GM19238 (cell line): ENCODE data around the gene TSC22D3.
"Not testable (repeated sequence)": the region's sequence is repeated elsewhere in the genome, so short reads cannot be mapped to it uniquely, and the experiment has no call there.

Experiments
- DNase-seq: peaks from one replicate; pipeline ENCODE4 v3.0.0; 2011; ENCODE audit warnings: low spot score; ENCODE audit not compliant: insufficient read length

The TSC22D3 gene

GRCh38 chrX:107775734-107776511 is at the start of gene TSC22D3:
Gene TSC22D3, minus strand, starts transcription at chrX:107775787. Its CDS starts 368 bp downstream, at chrX:107775419.
- DNase-seq, result peak; percentile 40

DNA sequence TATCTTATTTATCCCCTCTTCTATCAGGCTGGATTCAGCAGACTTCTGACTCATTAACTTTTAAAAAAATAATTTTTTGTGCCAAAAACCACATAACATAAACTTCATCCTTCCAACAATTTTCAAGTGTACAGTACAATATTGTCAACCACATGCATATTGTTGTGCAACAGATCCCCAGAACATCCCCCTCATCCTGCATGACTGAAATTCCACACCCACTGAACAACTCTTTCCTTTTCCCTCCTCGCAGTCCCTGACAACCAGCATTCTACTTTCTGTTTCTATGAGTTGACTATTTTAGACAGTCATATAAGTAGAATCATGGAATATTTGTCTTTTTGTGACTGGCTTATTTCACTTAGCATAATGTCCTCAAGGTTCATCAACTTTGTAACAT is 47.9 kb upstream of the TSC22D3 start:
- no peak for DNase-seq

DNA sequence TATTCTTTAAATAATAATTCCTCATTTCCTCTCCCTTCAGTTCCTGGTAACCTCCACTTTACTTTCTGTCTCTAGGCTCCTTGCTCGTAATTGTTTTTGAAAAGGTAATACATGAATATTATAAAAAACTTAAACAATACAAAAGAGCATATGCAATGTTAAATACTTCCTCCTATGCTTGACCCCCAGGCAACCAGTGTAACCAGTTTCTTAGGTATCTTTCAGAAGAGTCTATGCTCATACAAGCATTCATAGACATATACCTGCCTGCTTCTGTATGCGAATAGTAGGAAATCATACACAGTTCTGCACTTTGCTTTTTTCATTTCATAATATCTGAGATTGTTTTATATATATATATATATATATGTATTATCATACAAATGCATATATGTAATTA is 47.5 kb upstream of the TSC22D3 start:
- no peak for DNase-seq

DNA sequence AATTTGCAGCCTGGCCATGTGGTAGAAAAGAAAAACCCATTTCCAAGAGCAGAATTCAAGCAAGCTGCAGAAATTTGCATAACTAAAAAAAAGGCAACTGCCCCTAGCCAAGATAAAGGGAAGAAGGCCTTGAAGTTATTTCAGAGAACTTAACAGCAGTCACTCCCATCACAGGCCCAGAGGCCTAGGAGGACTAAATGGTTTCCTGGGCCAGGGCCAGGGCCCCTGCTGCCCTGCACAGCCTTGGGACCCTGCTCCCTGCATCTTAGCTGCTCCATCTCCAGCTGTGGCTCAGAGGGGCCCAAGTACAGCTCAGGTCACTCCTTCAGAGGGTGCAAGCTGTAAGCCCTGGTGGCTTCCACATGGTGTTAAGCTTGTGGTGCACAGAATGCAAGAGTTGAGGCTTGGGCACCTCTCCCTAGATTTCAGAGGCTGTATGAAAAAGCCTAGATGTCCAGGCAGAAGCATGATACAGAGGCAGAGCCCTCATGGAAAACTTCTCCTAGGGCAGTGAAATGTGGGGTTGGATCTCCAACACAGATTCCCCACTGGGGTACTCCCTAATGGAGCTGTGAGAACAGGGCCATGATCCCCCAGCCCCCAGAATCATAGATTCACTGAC is 43.4 kb upstream of the TSC22D3 start:
- no peak for DNase-seq

DNA sequence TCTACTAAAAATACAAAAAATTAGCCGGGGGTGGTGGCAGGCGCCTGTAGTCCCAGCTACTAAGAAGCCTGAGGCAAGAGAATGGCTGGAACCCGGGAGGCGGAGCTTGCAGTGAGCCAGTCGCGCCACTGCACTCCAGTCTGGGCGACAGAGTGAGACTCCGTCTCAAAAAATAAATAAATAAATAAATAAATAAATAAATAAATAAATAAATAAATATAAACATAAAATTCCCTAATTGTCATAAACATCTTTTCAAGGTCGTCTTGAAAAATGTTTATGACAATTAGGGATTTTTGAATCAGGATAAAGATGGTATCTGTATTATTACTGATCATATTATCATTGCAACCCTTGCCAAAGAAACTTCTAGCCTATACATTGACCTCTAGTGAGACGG is 34.5 kb upstream of the TSC22D3 start:
- not testable (repeated sequence) for DNase-seq

DNA sequence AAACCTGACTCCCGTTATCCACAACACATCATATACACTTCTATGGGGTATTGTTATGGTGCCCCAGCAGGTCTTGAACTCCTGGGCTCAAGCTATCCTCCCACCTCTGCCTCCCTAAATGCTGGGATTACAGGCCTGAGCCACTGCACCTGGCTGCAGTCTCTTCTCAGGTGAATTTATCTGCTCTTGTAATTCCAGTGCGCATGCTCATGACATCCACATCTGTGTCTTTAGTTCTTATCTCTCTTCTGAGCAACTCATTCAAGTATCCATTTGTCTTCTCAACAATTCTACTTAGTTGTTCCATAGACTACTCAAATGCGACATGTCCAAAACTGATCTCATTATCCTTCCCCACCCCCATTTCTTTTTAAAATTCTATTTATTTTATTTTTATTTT is 29.6 kb upstream of the TSC22D3 start:
- DNase-seq, result no peak

- DNase-seq, result no peak
These were observed 28.8 kb upstream of the TSC22D3 start for GRCh38 chrX:107804427-107804826.

GRCh38 chrX:107787827-107788226 is 12.2 kb upstream of the TSC22D3 start:
- DNase-seq, result no peak

GRCh38 chrX:107780525-107780924 is 4.9 kb upstream of the TSC22D3 start:
- DNase-seq, result no peak

DNA sequence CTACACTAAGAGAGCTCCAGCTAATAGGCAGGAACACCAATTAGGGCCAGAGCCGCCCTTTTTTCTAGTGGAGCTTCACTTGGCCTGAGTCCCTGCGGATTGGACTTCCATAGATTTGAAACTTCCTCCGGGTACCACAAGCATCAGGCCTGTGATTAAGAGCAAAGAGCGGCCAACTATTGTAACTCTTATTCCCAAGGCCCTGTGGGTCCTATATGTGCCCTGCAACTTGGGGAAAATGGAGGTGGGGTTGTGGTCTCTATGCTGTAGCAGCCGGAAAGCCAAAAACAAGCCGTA is 1.9 kb upstream of the TSC22D3 start, which contains the start of gene NCBP2L:
NCBP2L (plus strand) TSS at position 198 of the 297 bp plus-strand sequence. CDS start 16,488 bp downstream, outside the sequence.
- DNase-seq, result no peak

DNA sequence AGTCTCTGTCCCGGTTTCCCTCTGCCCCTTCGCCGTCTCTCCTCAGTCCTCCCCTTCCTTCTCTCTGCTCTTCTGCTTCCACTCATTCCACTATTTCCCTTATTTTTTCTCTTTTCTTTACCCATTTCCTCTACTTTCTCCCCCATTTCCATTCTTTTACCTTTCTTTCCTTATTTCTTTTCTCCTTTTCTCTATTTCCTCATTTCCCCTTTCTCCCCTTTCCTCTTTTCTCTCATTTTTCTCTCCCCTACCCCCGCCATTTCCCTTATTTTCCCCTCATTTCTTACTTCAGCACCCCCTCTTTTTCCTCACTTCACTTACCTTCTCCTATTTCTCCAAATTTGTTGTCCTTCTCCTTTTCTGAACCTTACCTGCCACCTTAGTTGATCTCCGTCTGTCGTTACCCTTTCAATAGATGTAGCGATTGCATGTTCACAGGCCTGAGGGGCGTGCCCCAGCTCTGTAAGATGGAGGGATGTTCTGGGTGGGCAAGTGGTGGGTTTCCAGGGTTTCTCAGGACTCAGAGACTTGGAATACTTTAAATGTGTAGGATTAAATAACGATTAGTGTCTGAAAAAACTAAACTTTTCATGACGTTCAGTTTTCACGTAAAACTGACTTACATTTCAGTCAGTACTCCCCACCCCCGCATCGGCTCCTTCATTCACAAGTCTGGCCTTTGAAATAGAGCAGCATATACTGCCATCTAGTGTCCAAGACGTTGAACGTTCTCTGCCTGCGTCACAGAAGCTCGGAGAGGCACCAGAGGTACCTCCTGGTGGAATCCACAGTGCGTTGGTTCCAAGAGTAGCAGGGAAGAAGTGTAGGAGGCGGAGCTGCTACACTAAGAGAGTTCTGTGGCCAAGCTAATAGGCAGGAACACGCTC is 1.3 kb upstream of the TSC22D3 start:
- DNase-seq, result peak; percentile 65

- DNase-seq, result no peak
These were observed 420 bp downstream of the TSC22D3 start for GRCh38 chrX:107775000-107775733.

- no peak for DNase-seq
These were observed 1.6 kb downstream of the TSC22D3 start for GRCh38 chrX:107773906-107774435.

DNA sequence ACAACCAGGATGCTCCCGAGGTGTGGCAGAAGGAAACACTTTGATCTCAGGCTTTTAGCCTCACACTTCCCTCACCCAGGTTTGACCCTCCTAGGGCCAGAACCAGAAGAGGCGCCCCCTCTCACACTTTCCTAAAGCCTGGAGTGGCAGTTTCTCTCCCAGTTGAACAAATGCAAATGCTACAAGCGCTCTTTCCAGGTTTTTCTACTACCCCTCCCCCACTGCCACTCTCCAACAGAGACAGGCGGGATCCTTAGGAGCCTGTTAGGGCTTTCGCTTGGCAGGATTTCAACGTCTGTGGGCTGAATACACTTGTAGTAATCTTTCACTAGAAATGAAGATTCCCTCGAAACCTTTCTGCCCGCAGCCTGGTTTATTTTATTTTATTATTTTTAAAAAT is 2.4 kb downstream of the TSC22D3 start:
- DNase-seq, result no peak

DNA sequence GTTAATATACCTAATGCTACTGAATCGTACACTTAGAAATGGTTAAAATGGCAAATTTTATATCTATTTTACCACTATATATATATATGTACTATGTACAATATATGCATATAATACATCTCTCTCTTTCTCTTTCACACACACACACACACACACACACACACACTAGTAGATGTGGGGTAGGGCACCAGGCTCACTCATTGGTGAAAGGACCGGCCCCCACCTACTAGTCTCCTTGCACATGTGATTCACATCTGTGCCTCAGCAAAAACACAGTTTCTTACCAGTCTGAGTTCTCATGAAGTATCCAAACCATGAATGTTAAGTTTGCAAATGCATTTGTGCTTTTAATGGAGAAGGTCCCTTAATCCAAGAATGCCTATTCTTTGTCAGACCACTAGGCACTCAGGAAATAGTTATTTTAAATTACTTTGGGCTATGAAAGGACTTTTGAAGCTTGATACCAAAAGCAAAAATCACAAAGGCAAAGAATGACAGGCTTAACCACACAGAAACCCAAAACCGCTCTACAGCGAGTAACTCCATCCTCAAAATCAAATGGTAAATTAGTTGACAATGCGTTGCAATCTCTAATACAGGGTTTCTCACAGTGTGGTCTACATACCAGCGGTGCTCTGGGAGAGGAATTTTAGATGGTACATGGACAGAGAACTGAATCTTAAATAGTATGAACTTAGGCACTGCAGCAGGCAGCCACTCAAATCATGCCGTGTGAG is 5.8 kb downstream of the TSC22D3 start:
- no peak for DNase-seq

- DNase-seq, result no peak
These were observed 7.5 kb downstream of the TSC22D3 start for GRCh38 chrX:107768051-107768450.

DNA sequence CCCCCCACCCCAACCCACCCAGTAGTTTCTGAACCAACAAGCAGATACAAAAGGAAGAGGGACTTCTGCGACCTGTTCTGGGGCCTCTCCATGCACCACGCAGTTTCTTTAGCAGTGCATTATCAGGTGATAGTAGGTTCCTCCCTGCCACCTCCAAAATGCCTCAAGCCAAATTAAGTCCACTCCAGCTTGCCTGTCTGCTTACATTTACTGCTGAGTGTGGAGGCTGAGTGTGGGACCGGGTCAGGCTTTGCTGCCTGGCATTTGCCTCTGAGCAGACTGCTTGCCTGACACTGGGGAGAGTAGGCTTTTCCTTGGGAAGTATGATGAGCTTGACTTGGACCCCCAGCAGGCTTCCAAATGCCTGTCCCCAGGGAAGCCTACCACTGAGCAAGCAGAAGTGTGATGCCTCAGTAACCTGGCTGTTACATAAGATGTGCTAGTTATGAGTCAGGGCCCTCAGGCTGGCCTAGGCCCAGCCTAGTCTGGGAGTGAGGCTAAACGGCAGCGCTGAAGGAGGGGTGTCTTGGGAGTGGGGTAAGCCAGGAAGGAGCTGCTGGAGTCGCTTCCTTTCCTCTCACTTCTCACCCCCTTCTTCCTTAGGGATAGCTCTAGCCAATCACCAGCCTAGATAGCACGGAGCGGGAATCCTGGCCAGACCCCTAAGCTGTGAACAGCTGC is 9.0 kb downstream of the TSC22D3 start:
- no peak for DNase-seq

DNA sequence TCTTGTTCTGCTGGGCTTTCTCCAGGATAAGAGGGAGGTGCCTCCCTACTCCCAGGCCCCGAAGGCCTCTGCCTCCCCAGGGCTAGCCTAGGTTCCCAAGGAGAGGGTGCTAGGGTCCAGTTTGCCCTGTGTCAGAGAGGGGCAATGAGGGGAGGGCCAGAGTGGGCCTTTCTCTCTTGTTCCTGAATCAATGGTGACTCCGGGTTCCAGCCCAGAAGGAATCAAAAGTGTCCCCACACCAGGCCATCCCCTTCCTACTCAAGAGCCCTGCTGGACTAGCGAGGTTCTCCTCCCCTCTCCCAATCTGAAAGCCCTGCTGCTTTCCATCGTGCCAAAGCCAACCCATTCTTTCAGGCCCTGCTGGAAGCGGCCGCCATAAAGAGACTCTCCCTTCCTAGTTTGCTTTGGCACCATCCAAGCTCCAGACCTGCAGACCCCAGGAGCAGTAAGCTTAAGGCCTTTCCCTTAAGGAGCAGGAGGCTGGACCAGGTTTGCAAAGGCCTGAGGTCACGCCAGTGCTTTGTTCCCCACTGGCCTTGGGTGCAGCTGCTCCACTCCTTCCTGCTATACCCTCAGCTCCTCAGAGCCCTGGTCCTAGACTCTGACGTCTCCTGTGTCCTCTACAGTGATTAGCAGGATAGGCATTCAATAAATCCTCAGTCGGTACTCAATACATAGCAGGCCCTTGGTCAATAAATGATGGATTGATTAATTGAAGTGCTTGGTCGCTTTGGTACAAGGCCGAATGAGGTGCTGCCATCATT is 10.6 kb downstream of the TSC22D3 start:
- no peak for DNase-seq

DNA sequence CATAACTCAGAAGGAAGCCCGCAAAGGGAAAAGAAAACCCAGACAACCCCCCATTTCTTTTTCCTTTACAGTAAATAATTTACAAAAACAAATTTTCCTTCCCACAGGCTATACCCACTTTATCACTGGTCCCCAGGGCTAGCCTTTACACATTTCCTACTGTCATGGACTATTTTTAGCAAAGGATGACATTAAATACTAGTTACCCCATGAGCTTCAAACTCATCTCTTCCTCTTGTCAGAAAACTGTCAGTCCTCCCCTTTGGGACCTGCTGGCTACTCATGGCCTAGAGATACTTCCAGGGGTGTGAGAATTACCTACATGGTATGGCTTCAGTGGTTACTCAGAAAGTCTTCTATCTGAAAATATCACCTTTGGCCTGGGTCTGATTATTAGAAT is 11.9 kb downstream of the TSC22D3 start:
- no peak for DNase-seq
